Gastrocnemius medialis (tissue), 4 donors: ENCODE results near the gene TADA3.

Source experiments
- POLR2A ChIP-seq, 2 donors: fragments of 450-650 bp; IDR thresholded peaks; one replicate each; pipeline ENCODE4 v1.6.1; 2017; ENCODE audit warnings: antibody characterized with exemption in 2 of 2, mild to moderate bottlenecking in 2 of 2, moderate library complexity in 2 of 2
- TF ChIP-seq, protein P1 (sequence below), 5 experiments: fragments of 450-650 bp in 3 of 5; fragments of 200-600 bp in 2 of 5; sonication (generic) in 2 of 5; IDR thresholded peaks in 4 of 5; conservative IDR thresholded peaks in 1 of 5; 1 replicate in 4 of 5; 2 replicates in 1 of 5; pipeline ENCODE4 v1.5.1; 2016 to 2019; ENCODE audit warnings: antibody characterized with exemption in 5 of 5, mild to moderate bottlenecking in 3 of 5, moderate library complexity in 3 of 5

- TF ChIP-seq, protein P1, sequence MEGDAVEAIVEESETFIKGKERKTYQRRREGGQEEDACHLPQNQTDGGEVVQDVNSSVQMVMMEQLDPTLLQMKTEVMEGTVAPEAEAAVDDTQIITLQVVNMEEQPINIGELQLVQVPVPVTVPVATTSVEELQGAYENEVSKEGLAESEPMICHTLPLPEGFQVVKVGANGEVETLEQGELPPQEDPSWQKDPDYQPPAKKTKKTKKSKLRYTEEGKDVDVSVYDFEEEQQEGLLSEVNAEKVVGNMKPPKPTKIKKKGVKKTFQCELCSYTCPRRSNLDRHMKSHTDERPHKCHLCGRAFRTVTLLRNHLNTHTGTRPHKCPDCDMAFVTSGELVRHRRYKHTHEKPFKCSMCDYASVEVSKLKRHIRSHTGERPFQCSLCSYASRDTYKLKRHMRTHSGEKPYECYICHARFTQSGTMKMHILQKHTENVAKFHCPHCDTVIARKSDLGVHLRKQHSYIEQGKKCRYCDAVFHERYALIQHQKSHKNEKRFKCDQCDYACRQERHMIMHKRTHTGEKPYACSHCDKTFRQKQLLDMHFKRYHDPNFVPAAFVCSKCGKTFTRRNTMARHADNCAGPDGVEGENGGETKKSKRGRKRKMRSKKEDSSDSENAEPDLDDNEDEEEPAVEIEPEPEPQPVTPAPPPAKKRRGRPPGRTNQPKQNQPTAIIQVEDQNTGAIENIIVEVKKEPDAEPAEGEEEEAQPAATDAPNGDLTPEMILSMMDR (IDR thresholded peaks at IDR 0.05 in 4 of 5, conservative IDR thresholded peaks at IDR 0.05 in 1 of 5) = no peak
- TF ChIP-seq POLR2A (IDR thresholded peaks at IDR 0.05) = no peak
Measured at GRCh38 chr3:9791127-9791526, 1.1 kb downstream of the TADA3 start.
